H4 (cell line): Measurements from ENCODE around the gene L1TD1. TPM values are rescaled to one million over a fixed set of nuclear protein-coding genes. Genes with fewer than 3 reads are reported as not detected.
"Not testable (repeated sequence)": the region's sequence is repeated elsewhere in the genome, so short reads cannot be mapped to it uniquely, and the experiment has no call there.

Experiments
- DNase-seq: peaks from one replicate; pipeline ENCODE4 v3.0.0-alpha.2; 2015; ENCODE audit warnings: low spot score
- total RNA-seq: library from RNA; depleted of rRNA; stranded (reverse); fragments of >200 nt; shearing (Covaris generic); gene quantifications from 2 replicates; pipeline ENCODE4 v1.2.3, GENCODE V29; 2014; rRNA removed

The L1TD1 gene
- total RNA-seq, 1 experiment from 2014 or later, result not detected

DNA sequence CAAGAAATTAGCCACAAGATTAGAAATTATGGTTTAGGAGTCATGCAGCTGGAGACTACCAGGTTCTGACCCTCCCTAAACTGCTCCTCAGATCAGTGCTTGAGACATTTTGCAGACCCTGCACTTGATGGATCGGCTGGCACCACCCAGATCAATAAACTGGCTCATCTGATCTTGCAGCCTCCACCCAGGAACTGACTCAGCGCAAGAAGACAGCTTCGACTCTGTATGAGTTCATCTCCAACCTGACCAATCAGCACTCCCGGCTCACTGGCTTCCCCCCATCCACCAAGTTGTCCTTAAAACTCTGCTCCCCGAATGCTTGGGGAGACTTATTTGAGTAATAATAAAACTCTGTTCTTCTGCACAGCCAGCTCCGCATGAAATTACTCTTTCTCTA lies 40.0 kb downstream of the L1TD1 start:
- DNase-seq, result no peak

DNA sequence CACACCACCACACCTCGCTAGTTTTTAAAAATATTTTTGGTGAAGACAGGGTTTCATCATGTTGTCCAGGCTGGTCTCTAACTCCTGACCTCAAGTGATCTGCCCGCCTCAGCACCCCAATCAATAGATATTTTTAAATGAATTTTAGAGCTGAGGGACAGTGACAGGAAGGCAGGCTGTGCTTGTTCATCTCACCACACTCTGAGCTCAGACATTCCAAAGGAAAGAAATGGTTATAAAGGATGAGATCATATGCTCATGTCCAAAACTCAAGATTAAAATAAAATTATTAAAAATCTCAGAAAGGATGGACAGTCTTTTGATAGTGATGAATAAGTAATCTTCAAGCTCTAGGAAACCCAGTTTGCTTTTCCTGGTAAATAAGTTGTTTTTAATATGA lies 40.9 kb downstream of the L1TD1 start:
- DNase-seq, result no peak

DNA sequence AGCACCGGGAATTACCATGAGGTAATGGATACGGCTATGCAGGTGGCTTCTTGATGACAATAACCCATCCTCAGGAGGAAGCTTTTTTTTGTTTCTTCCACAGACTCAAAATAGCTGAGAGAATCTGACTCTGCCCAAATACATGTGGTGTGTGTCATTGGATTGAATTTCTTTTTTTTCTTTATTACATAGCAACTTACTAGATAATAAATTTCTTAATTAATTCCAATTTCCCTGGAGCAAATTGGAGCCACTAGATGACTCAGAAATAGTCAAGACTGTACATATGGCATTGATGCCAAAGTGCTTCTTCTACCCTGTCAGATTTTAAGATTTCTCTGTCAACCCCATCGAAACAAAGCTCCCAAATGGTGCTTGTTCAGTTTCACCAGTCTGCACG lies 42.7 kb downstream of the L1TD1 start:
- no peak for DNase-seq

DNA sequence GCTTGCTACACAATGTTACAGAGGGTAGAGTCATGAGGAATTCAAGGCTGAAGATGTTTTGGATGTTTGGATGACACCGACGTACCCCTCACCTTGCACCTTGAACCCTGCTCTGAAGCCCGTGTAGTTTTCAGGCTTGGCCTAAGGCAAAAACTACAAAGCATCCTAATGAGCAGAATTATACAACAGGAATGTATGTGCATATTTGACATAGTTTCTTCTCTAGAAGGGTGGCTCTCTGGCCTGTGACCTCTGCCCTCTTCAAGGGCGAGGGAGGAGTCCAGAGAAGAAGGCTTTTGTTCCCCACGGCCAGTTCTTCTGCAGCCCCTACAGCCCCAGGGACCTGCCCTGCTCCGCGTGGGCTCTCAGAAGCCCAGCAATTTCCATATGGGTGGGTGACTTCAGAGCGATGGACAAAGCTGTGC lies 43.3 kb downstream of the L1TD1 start:
- DNase-seq, result no peak

DNA sequence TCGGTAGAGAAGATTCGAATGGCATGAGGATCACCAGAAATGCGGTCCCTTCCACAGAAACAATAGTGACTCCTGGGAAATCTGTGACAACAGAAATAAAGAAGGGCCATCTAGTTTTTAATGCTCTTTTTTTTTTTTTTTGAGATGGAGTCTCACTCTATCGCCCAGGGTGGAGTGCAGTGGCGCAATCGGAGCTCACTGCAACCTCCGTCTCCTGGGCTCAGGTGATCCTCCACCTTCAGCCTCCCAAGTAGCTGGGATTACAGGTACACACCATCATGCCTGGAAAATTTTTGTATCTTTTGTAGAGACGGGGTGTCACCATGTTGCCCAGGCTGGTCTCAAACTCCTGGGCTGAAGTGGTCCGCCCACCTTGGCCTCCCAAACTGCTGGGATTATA lies 43.9 kb downstream of the L1TD1 start:
- DNase-seq, result no peak

DNA sequence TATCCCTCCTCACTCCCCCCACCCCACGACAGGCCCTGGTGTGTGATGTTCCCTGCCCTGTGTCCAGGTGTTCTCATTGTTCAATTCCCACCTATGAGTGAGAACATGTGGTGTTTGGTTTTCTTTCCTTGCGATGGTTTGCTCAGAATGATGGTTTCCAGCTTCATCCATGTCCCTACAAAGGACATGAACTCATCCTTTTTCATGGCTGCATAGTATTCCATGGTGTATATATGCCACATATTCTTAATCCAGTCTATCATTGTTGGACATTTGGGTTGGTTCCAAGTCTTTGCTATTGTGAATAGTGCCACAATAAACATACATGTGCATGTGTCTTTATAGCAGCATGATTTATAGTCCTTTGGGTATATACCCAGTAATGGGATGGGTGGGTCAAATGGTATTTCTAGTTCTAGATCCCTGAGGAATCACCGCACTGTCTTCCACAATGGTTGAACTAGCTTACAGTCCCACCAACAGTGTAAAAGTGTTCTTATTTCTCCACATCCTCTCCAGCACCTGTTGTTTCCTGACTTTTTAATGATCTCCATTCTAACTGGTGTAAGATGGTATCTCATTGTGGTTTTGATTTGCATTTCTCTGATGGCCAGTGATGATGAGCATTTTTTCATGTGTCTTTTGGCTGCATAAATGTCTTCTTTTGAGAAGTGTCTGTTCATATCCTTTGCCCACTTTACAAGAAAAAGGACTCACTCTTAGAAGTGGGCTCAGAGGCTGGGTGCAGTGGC lies 45.2 kb downstream of the L1TD1 start:
- DNase-seq, result not testable (repeated sequence)

DNA sequence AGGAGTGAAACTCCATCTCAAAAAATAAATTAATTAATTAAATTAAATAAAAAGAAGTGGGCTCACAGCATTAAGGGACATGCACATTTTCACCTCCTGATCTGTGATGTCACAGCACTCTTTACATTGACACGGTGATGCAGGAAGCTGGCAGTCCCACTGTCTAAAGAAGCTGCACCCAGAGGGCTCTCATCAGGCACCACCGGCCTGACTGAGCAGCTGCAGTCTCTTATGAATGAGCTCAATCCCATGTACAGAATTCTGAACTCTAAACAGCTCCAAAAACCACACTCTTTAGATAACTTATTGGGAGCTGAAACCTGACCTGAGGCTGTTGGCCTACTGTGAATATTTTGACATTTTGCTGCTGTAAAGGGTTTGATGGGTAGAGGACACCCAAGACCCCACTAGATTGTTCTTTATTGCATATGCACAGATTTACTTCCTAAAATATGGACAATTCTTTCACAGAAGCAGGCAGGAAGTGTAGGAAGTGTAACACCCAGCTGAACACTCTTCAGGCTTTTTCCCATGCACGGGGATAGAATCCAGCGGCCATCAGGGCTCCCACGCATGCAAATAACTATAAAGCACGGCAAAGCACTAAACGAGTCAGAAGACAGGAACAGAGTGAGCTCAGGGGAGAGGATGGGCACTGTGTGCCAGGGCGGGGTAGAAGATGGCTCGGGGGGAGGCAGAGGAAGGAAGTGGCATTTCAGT lies 46.2 kb downstream of the L1TD1 start:
- no peak for DNase-seq

DNA sequence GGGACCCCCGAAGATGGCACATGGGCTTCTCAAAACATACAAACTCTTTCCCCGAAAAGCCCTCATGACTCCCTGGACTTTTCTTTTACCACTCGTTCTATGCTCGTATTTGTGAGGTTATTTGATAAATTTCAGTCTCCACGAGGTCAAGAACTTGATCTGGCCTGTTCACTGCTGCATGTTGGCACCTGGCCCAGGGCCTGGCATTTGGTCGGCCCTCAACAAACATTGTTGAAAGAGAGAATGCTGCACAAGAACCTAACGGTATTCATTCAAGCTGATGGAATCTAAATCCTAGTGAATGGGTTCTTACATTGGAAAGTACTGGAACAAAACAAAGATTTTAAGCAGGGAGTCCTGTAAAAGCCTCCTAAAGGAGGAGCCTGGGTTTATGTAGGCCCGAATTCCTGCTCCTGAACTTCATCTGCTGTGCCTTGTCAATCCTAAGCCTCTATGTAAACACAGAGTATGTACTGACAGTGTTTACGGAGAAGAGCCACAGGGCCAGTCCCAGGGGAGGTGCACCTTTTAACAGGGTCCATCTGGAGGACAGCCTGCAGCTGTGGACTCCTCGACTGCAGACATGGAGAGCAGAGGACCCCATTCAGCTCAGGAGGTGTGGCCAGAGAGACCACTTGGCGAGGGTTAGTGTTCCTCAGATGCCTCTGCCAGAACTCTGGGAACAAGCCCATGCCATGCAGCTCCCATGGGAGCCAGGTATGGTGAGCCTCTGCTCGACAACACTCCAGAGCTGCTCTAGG lies 46.9 kb downstream of the L1TD1 start:
- no peak for DNase-seq

DNA sequence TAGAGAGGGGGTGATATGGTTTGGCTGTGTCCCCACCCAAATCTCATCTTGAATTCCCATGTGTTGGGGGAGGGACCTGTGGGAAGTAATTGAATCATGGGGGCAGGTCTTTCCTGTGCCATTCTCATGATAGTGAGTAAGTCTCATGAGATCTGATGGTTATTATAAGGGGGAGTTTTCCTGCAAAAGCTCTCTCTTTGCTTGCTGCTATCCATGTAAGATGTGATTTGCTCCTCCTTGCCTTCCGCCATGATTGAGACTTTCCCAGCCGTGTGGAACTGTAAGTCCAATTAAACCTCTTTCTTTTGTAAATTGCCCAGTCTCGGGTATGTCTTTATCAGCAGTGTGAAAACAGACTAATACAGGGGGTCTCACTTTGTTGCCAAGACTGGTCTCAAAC lies 49.7 kb downstream of the L1TD1 start:
- not testable (repeated sequence) for DNase-seq

DNA sequence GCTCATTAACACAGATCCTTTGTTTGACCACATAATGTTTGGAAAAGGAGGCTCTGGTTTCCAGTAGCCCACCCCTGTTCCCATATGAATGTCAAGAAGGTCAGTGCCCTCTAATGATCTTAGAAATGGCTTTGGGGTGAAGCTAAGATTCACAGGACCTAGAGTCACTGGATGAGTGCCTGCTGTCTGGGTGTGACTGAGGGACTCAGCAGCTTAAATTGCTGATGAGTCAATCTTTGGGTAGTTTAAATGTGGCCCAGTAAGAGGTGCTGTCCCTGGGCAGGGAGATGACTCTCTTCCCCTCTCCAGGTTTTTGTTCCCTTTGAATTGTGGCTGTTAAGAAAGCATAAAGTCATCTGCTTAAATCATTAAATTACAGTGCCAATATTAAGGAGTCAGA lies 50.6 kb downstream of the L1TD1 start:
- no peak for DNase-seq

DNA sequence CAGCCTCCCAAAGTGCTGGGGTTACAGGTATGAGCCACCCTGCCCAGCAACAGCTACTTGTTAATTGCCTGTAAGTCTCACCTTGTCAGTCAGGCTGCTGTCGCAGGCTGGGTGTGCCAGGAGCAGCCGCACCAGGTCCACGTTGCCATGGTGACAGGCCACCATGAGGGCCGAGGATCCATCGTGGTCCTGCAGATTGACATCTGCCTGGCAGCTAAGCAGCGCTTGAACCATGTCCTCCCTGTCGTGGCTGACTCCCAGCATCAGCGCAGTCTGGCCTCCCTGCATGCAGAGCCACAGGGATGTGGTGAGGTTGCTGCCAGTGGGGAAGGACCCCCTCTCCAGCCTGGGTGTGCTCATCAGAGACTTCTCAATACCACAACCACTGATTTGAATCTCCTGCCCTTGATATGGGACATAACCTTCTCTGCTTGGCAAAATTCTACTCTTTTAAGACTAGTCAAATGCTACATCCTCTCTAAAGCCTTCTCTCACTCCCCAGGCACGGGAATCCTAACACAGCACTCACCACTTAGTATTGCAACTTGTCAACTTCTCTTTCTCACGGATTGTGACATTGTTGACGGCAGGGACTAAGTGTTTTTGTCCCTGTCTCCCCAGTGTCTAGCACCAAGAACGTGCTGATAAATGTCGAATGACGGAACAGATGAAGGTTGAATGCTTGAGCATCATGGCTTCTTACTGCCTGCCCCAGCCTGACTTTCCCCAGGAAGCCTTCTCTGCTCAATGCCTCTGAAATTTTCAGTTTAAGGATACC lies 52.9 kb downstream of the L1TD1 start:
- no peak for DNase-seq

DNA sequence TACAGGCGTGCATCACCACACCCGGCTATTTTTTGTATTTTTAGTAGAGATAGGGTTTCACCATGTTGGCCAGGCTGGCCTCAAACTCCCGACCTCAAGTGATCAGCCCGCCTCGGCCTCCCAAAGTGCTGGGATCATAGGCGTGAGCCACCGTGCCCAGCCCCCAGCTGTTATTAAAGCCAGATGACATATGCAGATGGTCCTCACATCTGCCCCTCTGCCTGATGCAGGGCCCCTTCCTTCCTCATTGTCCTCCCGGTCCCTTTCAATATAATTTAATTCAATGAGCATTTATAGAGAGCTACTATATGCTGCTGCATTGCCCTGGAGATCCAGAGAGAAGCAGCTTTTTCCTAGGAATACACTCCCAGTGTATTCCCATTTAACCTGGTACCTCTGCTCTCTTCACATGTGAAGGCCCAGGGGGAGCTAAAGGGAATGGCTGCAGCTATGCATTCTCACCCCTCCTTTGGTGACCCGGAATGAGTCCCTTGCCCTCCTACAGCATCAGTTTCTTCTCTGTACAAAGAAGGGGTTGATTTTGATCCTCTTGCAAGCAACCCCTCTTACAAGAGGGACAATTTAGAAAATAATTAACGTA lies 55.6 kb downstream of the L1TD1 start:
- DNase-seq, result no peak

DNA sequence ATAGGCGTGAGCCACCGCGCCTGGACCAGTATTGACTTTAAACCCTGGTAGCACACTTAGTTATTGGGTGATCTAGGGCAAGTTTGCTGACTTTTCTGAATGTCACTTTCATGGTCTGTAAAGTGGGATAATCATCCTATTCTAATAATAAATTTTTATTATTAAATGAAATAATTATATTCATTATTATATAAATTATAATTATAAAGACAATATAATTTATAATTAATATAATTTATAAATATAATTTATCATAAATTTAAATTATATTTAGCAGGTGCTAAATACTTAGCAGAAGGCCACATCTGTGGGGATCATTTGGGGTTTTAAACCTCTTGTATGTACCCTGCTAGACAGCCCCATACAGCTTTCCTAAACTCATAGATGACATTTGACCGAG lies 64.9 kb downstream of the L1TD1 start:
- DNase-seq, result no peak

DNA sequence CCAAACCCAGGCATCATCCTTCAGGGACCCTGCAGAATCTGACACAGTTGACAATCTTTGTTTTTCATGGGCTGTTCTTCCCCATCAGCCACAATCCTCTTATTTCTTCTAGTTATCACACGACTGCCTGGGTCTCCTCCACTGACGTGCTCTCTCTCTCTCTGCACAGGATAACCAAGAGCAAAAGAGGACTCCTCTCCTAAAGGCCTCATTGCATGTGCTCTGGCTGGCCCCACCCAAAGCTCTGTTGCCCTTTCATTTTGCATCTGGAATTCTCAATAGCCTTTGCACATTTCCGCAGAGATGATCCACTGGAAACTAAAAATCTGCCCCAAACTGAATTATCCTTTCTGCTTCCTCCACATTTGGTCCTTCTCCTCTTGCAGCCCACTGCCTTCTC lies 66.0 kb downstream of the L1TD1 start:
- no peak for DNase-seq

Other genes starting within 250 kb of the L1TD1 start
- 0.78 TPM in 1 of 2 replicates, not detected in the other for gene KANK4, start 124.6 kb downstream of the L1TD1 start, total RNA-seq
- 55.4 and 63.2 TPM in 2 replicates for gene USP1, start 242.2 kb downstream of the L1TD1 start, total RNA-seq